ENCODE results near the gene CRY2. TPM values are rescaled to one million over a fixed set of nuclear protein-coding genes. Genes with fewer than 3 reads are reported as not detected.
"Not testable (repeated sequence)": the region's sequence is repeated elsewhere in the genome, so short reads cannot be mapped to it uniquely, and the experiment has no call there.

CRY2 gene
- total RNA-seq, 2 donors from 2014 or later: 200 to 224 TPM

GRCh38 chr11:45806937-45807791 lies 40.1 kb upstream of the CRY2 start:
- Mint-ChIP-seq H3K4me3 (peak overlapping the region; percentile 19), H3K27ac (peak overlapping the region; percentile 77), H3K4me1 (peaks cover 25% of the 10 kb centered on the region), H3K36me3 (ENCODE audit: low read depth) (no peaks in the 10 kb centered on the region), H3K27me3 (no peaks in the 10 kb centered on the region)
- H3K9me3 ChIP-seq (ENCODE audit: control insufficient read depth, low read length, poor library complexity, severe bottlenecking): no peaks in the 10 kb centered on the region
- ATAC-seq: no peak
- no peak for DNase-seq

- Mint-ChIP-seq H3K27ac (peak overlapping the region; percentile 77), H3K27me3 (no peaks in the 10 kb centered on the region), H3K4me1 (peaks cover 25% of the 10 kb centered on the region), H3K4me3 (peak overlapping the region; percentile 31), H3K36me3 (ENCODE audit: low read depth) (no peaks in the 10 kb centered on the region)
- DNase-seq: no peak
- no peaks in the 10 kb centered on the region for H3K9me3 ChIP-seq (ENCODE audit: control insufficient read depth, low read length, poor library complexity, severe bottlenecking)
- ATAC-seq: no peak
Measured at GRCh38 chr11:45807792-45808238, 39.5 kb upstream of the CRY2 start.

GRCh38 chr11:45808427-45808826 lies 38.8 kb upstream of the CRY2 start:
- not testable (repeated sequence) for DNase-seq; ATAC-seq; H3K9me3 ChIP-seq (ENCODE audit: control insufficient read depth, low read length, poor library complexity, severe bottlenecking); H3K27me3 Mint-ChIP-seq; H3K36me3 Mint-ChIP-seq (ENCODE audit: low read depth); H3K4me3 Mint-ChIP-seq
- Mint-ChIP-seq H3K27ac (peak overlapping the region; percentile 77), H3K4me1 (peaks cover 27% of the 10 kb centered on the region)

- H3K9me3 ChIP-seq (ENCODE audit: control insufficient read depth, low read length, poor library complexity, severe bottlenecking): no peaks in the 10 kb centered on the region
- DNase-seq (no peak), ATAC-seq (no peak)
- H3K27me3 Mint-ChIP-seq: no peaks in the 10 kb centered on the region
- H3K36me3 Mint-ChIP-seq (ENCODE audit: low read depth): no peaks in the 10 kb centered on the region
- H3K4me1 Mint-ChIP-seq: peaks cover 27% of the 10 kb centered on the region
- H3K4me3 Mint-ChIP-seq: no peak overlapping the region
- peak overlapping the region; percentile 77 for H3K27ac Mint-ChIP-seq
Measured at GRCh38 chr11:45809456-45810395, 37.5 kb upstream of the CRY2 start.

- DNase-seq (no peak), ATAC-seq (no peak)
- Mint-ChIP-seq H3K27me3 (no peaks in the 10 kb centered on the region), H3K4me3 (no peak overlapping the region), H3K4me1 (peaks cover 23% of the 10 kb centered on the region), H3K27ac (peak overlapping the region; percentile 77), H3K36me3 (ENCODE audit: low read depth) (no peaks in the 10 kb centered on the region)
- no peaks in the 10 kb centered on the region for H3K9me3 ChIP-seq (ENCODE audit: control insufficient read depth, low read length, poor library complexity, severe bottlenecking)
Measured at GRCh38 chr11:45810431-45811108, 36.7 kb upstream of the CRY2 start.

- ATAC-seq (no peak), DNase-seq (no peak)
- peak overlapping the region; percentile 77 for H3K27ac Mint-ChIP-seq
- no peaks in the 10 kb centered on the region for H3K9me3 ChIP-seq (ENCODE audit: control insufficient read depth, low read length, poor library complexity, severe bottlenecking)
- H3K4me3 Mint-ChIP-seq: no peak overlapping the region
- H3K4me1 Mint-ChIP-seq: peaks cover 20% of the 10 kb centered on the region
- no peaks in the 10 kb centered on the region for H3K36me3 Mint-ChIP-seq (ENCODE audit: low read depth)
- H3K27me3 Mint-ChIP-seq: no peaks in the 10 kb centered on the region
Measured at GRCh38 chr11:45811109-45811435, 36.2 kb upstream of the CRY2 start.

- no peak for DNase-seq
- H3K9me3 ChIP-seq (ENCODE audit: control insufficient read depth, low read length, poor library complexity, severe bottlenecking): no peaks in the 10 kb centered on the region
- Mint-ChIP-seq H3K36me3 (ENCODE audit: low read depth) (no peaks in the 10 kb centered on the region), H3K27ac (peak overlapping the region; percentile 77), H3K27me3 (no peaks in the 10 kb centered on the region), H3K4me1 (peaks cover 16% of the 10 kb centered on the region), H3K4me3 (no peak overlapping the region)
- no peak for ATAC-seq
Measured at GRCh38 chr11:45811571-45812290, 35.5 kb upstream of the CRY2 start.

- Mint-ChIP-seq H3K4me1 (peaks cover 13% of the 10 kb centered on the region), H3K27ac (peak overlapping the region; percentile 53), H3K27me3 (no peaks in the 10 kb centered on the region), H3K4me3 (no peak overlapping the region), H3K36me3 (ENCODE audit: low read depth) (no peaks in the 10 kb centered on the region)
- ATAC-seq (no peak), DNase-seq (no peak)
- H3K9me3 ChIP-seq (ENCODE audit: control insufficient read depth, low read length, poor library complexity, severe bottlenecking): no peaks in the 10 kb centered on the region
Measured at GRCh38 chr11:45812581-45813548, 34.4 kb upstream of the CRY2 start.

GRCh38 chr11:45815747-45816146 lies 31.5 kb upstream of the CRY2 start:
- DNase-seq (no peak), ATAC-seq (no peak)
- Mint-ChIP-seq H3K36me3 (ENCODE audit: low read depth) (no peaks in the 10 kb centered on the region), H3K27me3 (no peaks in the 10 kb centered on the region), H3K27ac (no peak overlapping the region), H3K4me3 (no peak overlapping the region), H3K4me1 (peaks cover 2% of the 10 kb centered on the region)
- H3K9me3 ChIP-seq (ENCODE audit: control insufficient read depth, low read length, poor library complexity, severe bottlenecking): no peaks in the 10 kb centered on the region

GRCh38 chr11:45816614-45817013 lies 30.7 kb upstream of the CRY2 start:
- ATAC-seq: no peak
- no peaks in the 10 kb centered on the region for H3K9me3 ChIP-seq (ENCODE audit: control insufficient read depth, low read length, poor library complexity, severe bottlenecking)
- Mint-ChIP-seq H3K4me1 (peaks cover 2% of the 10 kb centered on the region), H3K27me3 (no peaks in the 10 kb centered on the region), H3K36me3 (ENCODE audit: low read depth) (no peaks in the 10 kb centered on the region), H3K4me3 (no peak overlapping the region), H3K27ac (peak overlapping the region; percentile 32)
- no peak for DNase-seq

- Mint-ChIP-seq H3K27me3 (no peaks in the 10 kb centered on the region), H3K36me3 (ENCODE audit: low read depth) (no peaks in the 10 kb centered on the region), H3K4me3 (no peak overlapping the region), H3K4me1 (peaks cover 2% of the 10 kb centered on the region), H3K27ac (peak overlapping the region; percentile 32)
- no peak for DNase-seq
- H3K9me3 ChIP-seq (ENCODE audit: control insufficient read depth, low read length, poor library complexity, severe bottlenecking): no peaks in the 10 kb centered on the region
- peak; percentile 27 for ATAC-seq
Measured at GRCh38 chr11:45817191-45817590, 30.1 kb upstream of the CRY2 start.

Measured in T-helper 17 cell (primary cell).